Measurements from ENCODE around the gene ENAM.

GRCh38 chr4:70586841-70587240, 41.7 kb upstream of the ENAM start:
- no peak for TF ChIP-seq ZBTB20 (CRISPR knock-in tag; IDR thresholded peaks at IDR 0.05; ENCODE audit: borderline replicate concordance, low read depth)
- TF ChIP-seq TAF1 (CRISPR knock-in tag; IDR thresholded peaks at IDR 0.05) = no peak
- TF ChIP-seq, protein P1, sequence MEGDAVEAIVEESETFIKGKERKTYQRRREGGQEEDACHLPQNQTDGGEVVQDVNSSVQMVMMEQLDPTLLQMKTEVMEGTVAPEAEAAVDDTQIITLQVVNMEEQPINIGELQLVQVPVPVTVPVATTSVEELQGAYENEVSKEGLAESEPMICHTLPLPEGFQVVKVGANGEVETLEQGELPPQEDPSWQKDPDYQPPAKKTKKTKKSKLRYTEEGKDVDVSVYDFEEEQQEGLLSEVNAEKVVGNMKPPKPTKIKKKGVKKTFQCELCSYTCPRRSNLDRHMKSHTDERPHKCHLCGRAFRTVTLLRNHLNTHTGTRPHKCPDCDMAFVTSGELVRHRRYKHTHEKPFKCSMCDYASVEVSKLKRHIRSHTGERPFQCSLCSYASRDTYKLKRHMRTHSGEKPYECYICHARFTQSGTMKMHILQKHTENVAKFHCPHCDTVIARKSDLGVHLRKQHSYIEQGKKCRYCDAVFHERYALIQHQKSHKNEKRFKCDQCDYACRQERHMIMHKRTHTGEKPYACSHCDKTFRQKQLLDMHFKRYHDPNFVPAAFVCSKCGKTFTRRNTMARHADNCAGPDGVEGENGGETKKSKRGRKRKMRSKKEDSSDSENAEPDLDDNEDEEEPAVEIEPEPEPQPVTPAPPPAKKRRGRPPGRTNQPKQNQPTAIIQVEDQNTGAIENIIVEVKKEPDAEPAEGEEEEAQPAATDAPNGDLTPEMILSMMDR (CRISPR knock-in tag; IDR thresholded peaks at IDR 0.05) = no peak
- TF ChIP-seq, protein P2, sequence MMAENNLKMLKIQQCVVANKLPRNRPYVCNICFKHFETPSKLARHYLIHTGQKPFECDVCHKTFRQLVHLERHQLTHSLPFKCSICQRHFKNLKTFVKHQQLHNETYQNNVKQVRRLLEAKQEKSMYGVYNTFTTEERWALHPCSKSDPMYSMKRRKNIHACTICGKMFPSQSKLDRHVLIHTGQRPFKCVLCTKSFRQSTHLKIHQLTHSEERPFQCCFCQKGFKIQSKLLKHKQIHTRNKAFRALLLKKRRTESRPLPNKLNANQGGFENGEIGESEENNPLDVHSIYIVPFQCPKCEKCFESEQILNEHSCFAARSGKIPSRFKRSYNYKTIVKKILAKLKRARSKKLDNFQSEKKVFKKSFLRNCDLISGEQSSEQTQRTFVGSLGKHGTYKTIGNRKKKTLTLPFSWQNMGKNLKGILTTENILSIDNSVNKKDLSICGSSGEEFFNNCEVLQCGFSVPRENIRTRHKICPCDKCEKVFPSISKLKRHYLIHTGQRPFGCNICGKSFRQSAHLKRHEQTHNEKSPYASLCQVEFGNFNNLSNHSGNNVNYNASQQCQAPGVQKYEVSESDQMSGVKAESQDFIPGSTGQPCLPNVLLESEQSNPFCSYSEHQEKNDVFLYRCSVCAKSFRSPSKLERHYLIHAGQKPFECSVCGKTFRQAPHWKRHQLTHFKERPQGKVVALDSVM (CRISPR knock-in tag; IDR thresholded peaks at IDR 0.05) = no peak
